Measurements from ENCODE around the gene ANKRD50.

Gene ANKRD50

DNA sequence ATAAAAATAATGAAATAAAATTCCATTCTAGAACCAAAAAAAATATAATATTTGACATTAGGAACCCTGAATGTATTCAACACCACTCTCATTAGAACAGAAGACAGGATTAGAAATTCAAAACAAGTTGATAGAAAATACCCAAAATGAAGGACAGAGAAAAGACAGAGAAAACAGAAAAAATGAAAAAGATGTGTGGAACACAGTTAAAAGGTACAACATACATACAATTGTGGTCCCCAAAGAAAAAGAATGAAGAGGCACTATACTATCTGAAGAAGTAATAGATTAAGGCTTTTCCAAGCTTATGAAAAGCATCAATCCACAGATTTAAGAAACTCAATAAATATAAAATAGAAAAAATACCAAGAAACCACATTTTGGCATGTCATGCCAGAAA is 16.4 kb downstream of the ANKRD50 start:
- Histone ChIP-seq H3K4me3 (ENCODE audit: low read length) (no peak overlapping the region), H4K20me1 (ENCODE audit: insufficient read depth, low read length) (no peaks in the 10 kb centered on the region), H3K4me2 (ENCODE audit: low read length) (no peak overlapping the region), H3K27ac (ENCODE audit: low read length) (no peak overlapping the region), H3K4me1 (ENCODE audit: low read length) (no peaks in the 10 kb centered on the region), H3K79me2 (ENCODE audit: low read length) (no peaks in the 10 kb centered on the region), H3K36me3 (replicated peaks; ENCODE audit: low read depth, low read length) (no peaks in the 10 kb centered on the region), H3K9ac (ENCODE audit: low read length) (no peak overlapping the region), H2AFZ (ENCODE audit: low read depth, low read length) (no peak overlapping the region), H3K9me3 (ENCODE audit: insufficient read depth, low read length) (peaks cover 4% of the 10 kb centered on the region; the same call in 1 of the 2 replicates), H3K27me3 (ENCODE audit: low read depth, low read length) (no peaks in the 10 kb centered on the region)
- TF ChIP-seq, protein P1, sequence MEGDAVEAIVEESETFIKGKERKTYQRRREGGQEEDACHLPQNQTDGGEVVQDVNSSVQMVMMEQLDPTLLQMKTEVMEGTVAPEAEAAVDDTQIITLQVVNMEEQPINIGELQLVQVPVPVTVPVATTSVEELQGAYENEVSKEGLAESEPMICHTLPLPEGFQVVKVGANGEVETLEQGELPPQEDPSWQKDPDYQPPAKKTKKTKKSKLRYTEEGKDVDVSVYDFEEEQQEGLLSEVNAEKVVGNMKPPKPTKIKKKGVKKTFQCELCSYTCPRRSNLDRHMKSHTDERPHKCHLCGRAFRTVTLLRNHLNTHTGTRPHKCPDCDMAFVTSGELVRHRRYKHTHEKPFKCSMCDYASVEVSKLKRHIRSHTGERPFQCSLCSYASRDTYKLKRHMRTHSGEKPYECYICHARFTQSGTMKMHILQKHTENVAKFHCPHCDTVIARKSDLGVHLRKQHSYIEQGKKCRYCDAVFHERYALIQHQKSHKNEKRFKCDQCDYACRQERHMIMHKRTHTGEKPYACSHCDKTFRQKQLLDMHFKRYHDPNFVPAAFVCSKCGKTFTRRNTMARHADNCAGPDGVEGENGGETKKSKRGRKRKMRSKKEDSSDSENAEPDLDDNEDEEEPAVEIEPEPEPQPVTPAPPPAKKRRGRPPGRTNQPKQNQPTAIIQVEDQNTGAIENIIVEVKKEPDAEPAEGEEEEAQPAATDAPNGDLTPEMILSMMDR (IDR thresholded peaks at IDR 0.05; ENCODE audit: low read depth, low read length), result no peak
- no peak for TF ChIP-seq EZH2phosphoT487 (IDR thresholded peaks at IDR 0.05; ENCODE audit: low read depth)

DNA sequence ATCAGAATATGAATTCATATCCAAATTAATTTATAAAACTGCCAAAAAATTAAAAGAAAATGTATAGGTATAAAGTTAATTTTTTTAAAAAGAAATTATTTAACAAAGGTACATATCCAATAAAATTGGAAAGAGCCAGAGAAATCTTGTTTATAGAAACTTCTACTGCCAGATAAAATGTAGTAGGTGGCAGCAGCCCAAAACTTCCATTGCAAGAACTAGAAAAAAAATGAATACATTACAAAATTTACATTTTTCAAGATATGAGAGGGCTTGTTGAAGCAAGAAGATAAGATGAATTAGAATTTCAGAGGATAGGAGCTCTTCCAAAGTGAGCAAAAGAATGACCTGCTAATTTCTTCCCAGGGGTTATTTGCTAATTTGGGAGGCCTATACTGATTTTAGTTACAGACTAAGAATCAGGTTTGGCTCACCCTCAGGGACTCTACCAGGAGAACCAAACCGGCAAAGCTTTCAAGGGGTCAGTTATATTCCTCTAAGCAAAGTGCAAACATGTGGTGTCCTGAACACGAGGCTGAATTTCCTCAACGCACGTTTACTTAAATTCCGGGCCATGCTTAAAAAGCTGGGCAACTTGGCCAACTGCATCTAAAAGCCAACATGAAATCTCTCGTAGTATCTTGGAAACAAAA is 17.5 kb downstream of the ANKRD50 start:
- H2AFZ ChIP-seq (ENCODE audit: low read depth, low read length), result no peak overlapping the region
- no peaks in the 10 kb centered on the region for H3K79me2 ChIP-seq (ENCODE audit: low read length)
- H3K27ac ChIP-seq (ENCODE audit: low read length), result no peak overlapping the region

DNA sequence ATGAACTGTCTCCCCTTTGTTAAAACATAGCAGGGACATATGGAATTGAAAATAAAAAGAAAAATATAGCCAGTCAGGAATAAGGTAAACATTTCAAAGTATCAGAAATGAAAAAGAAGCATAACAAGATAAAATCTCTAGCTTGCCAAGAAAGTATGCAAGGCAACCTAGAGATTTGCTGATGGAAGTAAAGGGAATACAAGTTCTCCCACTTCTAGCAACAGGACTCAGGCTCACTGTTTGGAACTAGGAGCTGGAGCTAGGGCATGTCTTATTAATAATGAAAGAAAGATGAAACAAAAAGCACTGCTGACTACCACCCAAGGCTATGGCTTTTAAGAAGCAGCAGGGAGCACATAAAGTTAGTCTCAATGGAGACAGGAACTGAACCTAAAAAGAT is 18.2 kb downstream of the ANKRD50 start:
- Histone ChIP-seq H3K4me3 (ENCODE audit: low read length) (no peak overlapping the region), H3K4me2 (ENCODE audit: low read length) (no peak overlapping the region), H3K27ac (ENCODE audit: low read length) (no peak overlapping the region), H3K4me1 (ENCODE audit: low read length) (no peaks in the 10 kb centered on the region), H3K36me3 (replicated peaks; ENCODE audit: low read depth, low read length) (no peaks in the 10 kb centered on the region), H3K9me3 (ENCODE audit: insufficient read depth, low read length) (peaks cover 4% of the 10 kb centered on the region; the same call in 1 of the 2 replicates), H4K20me1 (ENCODE audit: insufficient read depth, low read length) (no peaks in the 10 kb centered on the region), H2AFZ (ENCODE audit: low read depth, low read length) (no peak overlapping the region), H3K27me3 (ENCODE audit: low read depth, low read length) (no peaks in the 10 kb centered on the region), H3K9ac (ENCODE audit: low read length) (no peak overlapping the region), H3K79me2 (ENCODE audit: low read length) (no peaks in the 10 kb centered on the region)
- TF ChIP-seq, protein P1 (IDR thresholded peaks at IDR 0.05; ENCODE audit: low read depth, low read length), result no peak
- no peak for TF ChIP-seq EZH2phosphoT487 (IDR thresholded peaks at IDR 0.05; ENCODE audit: low read depth)

More for the DNA sequence above, 17.5 kb downstream of the ANKRD50 start:
- Histone ChIP-seq H3K27me3 (ENCODE audit: low read depth, low read length) (no peaks in the 10 kb centered on the region), H3K9me3 (ENCODE audit: insufficient read depth, low read length) (peaks cover 4% of the 10 kb centered on the region; the same call in 1 of the 2 replicates), H3K36me3 (replicated peaks; ENCODE audit: low read depth, low read length) (no peaks in the 10 kb centered on the region), H3K4me1 (ENCODE audit: low read length) (no peaks in the 10 kb centered on the region), H4K20me1 (ENCODE audit: insufficient read depth, low read length) (no peaks in the 10 kb centered on the region), H3K4me3 (ENCODE audit: low read length) (no peak overlapping the region), H3K9ac (ENCODE audit: low read length) (no peak overlapping the region), H3K4me2 (ENCODE audit: low read length) (no peak overlapping the region)
- TF ChIP-seq EZH2phosphoT487 (IDR thresholded peaks at IDR 0.05; ENCODE audit: low read depth), result no peak

DNA sequence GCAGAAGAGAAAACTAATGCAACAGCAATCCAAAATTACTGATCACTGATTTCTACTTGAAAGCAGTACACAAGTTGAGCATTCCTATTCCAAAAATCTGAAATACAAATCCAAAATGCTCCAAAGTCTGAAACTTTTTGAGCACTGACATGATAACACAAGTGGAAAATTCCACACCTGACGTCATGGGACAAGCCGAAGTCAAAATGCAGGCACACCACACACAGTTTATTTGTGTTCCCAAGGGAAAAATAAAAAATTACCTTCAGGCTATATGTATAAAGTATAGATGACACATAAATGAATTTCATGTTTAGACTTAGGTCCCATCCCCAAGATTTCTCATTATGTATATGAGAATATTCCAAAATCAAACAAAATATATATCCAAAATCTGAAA is 20.7 kb downstream of the ANKRD50 start:
- Histone ChIP-seq H3K4me1 (ENCODE audit: low read length) (no peaks in the 10 kb centered on the region), H3K4me3 (ENCODE audit: low read length) (no peak overlapping the region), H3K27ac (ENCODE audit: low read length) (no peak overlapping the region), H3K4me2 (ENCODE audit: low read length) (no peak overlapping the region), H2AFZ (ENCODE audit: low read depth, low read length) (no peak overlapping the region), H3K9ac (ENCODE audit: low read length) (no peak overlapping the region), H3K79me2 (ENCODE audit: low read length) (no peaks in the 10 kb centered on the region), H3K9me3 (ENCODE audit: insufficient read depth, low read length) (peaks cover 4% of the 10 kb centered on the region; the same call in 1 of the 2 replicates), H3K27me3 (ENCODE audit: low read depth, low read length) (no peaks in the 10 kb centered on the region), H3K36me3 (replicated peaks; ENCODE audit: low read depth, low read length) (no peaks in the 10 kb centered on the region), H4K20me1 (ENCODE audit: insufficient read depth, low read length) (no peaks in the 10 kb centered on the region)
- TF ChIP-seq EZH2phosphoT487 (IDR thresholded peaks at IDR 0.05; ENCODE audit: low read depth), result no peak
- TF ChIP-seq, protein P1 (IDR thresholded peaks at IDR 0.05; ENCODE audit: low read depth, low read length), result no peak

Measured in OCI-LY3 (cell line).